Measurements from ENCODE around the gene MAP4K4. TPM values are rescaled to one million over a fixed set of nuclear protein-coding genes. Genes with fewer than 3 reads are reported as not detected.

The MAP4K4 gene
- total and polyA plus RNA-seq, 2 donors from 2014 or later: 8.4 to 62.8 TPM

- Histone ChIP-seq H3K27me3 (ENCODE audit: control insufficient read depth, insufficient read depth, low read length) (no peaks in the 10 kb centered on the region), H3K9ac (ENCODE audit: low read length in 3 of 3) (no peak overlapping the region), H3K9me3 (ENCODE audit: control insufficient read depth in 2 of 3, insufficient read depth in 1 of 3, low read length in 3 of 3) (no peaks in the 10 kb centered on the region), H3K4me1 (ENCODE audit: control insufficient read depth in 2 of 3, insufficient read depth in 2 of 3, low read depth in 1 of 3, low read length in 3 of 3) (peaks cover 0 to 5% (median 4%) of the 10 kb centered on the region in 3 donors), H3K36me3 (ENCODE audit: control insufficient read depth in 2 of 3, insufficient read depth in 3 of 3, low read length in 3 of 3) (no peaks in the 10 kb centered on the region), H3K4me3 (ENCODE audit: low read length in 3 of 3) (no peak overlapping the region), H3K27ac (ENCODE audit: low read depth in 2 of 2, low read length in 2 of 2) (no peak overlapping the region)
- DNase-seq (no peak), FAIRE-seq (no peak)
- intact Hi-C loops (cut with DNase I): no loop called here
- TF ChIP-seq CTCF (IDR thresholded peaks at IDR 0.05; ENCODE audit: borderline replicate concordance, extremely low read depth, insufficient read depth): no peak
Measured at GRCh38 chr2:101795033-101795432, 97.5 kb downstream of the MAP4K4 start.

GRCh38 chr2:101796825-101797600, 99.5 kb downstream of the MAP4K4 start:
- TF ChIP-seq CTCF (IDR thresholded peaks at IDR 0.05; ENCODE audit: borderline replicate concordance, extremely low read depth, insufficient read depth): no peak
- Histone ChIP-seq H3K27me3 (ENCODE audit: control insufficient read depth, insufficient read depth, low read length) (no peaks in the 10 kb centered on the region), H3K36me3 (ENCODE audit: control insufficient read depth in 2 of 3, insufficient read depth in 3 of 3, low read length in 3 of 3) (no peaks in the 10 kb centered on the region), H3K27ac (ENCODE audit: low read depth in 2 of 2, low read length in 2 of 2) (no peak overlapping the region), H3K9ac (ENCODE audit: low read length in 3 of 3) (no peak overlapping the region), H3K4me3 (ENCODE audit: low read length in 3 of 3) (no peak overlapping the region), H3K4me1 (ENCODE audit: control insufficient read depth in 2 of 3, insufficient read depth in 2 of 3, low read depth in 1 of 3, low read length in 3 of 3) (peaks cover 0 to 5% (median 4%) of the 10 kb centered on the region in 3 donors), H3K9me3 (ENCODE audit: control insufficient read depth in 2 of 3, insufficient read depth in 1 of 3, low read length in 3 of 3) (no peaks in the 10 kb centered on the region)
- no peak for DNase-seq
- intact Hi-C loops (cut with DNase I): no loop called here
- no peak for FAIRE-seq

- peaks cover 0 to 13% (median 5%) of the 10 kb centered on the region in 3 donors for H3K4me1 ChIP-seq (ENCODE audit: control insufficient read depth in 2 of 3, insufficient read depth in 2 of 3, low read depth in 1 of 3, low read length in 3 of 3)
- H3K9me3 ChIP-seq (ENCODE audit: control insufficient read depth in 2 of 3, insufficient read depth in 1 of 3, low read length in 3 of 3): no peaks in the 10 kb centered on the region
- TF ChIP-seq CTCF (IDR thresholded peaks at IDR 0.05; ENCODE audit: borderline replicate concordance, extremely low read depth, insufficient read depth): no peak
- FAIRE-seq: no peak
- no peaks in the 10 kb centered on the region for H3K27me3 ChIP-seq (ENCODE audit: control insufficient read depth, insufficient read depth, low read length)
- no peak overlapping the region for H3K9ac ChIP-seq (ENCODE audit: low read length in 3 of 3)
- no peak overlapping the region for H3K4me3 ChIP-seq (ENCODE audit: low read length in 3 of 3)
- intact Hi-C loops (cut with DNase I): no loop called here
- no peak overlapping the region for H3K27ac ChIP-seq (ENCODE audit: low read depth in 2 of 2, low read length in 2 of 2)
- DNase-seq: no peak
- H3K36me3 ChIP-seq (ENCODE audit: control insufficient read depth in 2 of 3, insufficient read depth in 3 of 3, low read length in 3 of 3): no peaks in the 10 kb centered on the region
Measured at GRCh38 chr2:101801496-101801895, 104.0 kb downstream of the MAP4K4 start.

All from kidney (tissue), 14 donors.